ENCODE results near the gene SGMS2. TPM values are rescaled to one million over a fixed set of nuclear protein-coding genes. Genes with fewer than 3 reads are reported as not detected.
"Not testable (repeated sequence)": the region's sequence is repeated elsewhere in the genome, so short reads cannot be mapped to it uniquely, and the experiment has no call there.

The SGMS2 gene
- total RNA-seq, 6 experiments from 2014 or later = 12.3 to 67.8 (median 29.3) TPM

DNA sequence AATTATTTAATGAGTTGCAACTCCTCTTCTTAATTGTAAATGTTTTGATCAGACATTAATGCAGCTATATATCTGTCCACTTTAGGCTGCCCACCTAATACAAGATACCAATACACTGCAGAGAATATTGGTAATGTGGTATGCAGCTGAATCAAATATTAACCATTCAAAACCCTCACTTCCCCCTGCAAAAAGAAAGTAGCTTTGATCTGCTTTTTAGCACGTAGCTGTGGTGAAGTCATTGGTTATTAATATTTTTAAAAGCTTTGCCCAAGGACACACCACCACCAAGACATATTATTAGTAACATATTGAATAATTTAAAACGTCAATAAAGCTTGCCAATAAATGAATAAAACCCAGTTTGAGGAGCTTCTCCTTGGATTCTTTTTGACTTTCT is 78.0 kb downstream of the SGMS2 start:
- intact Hi-C loops (cut with DNase I) = loop anchor here in 1 of 2 donors (10.0 kb wide), 1 partner anchor 148 kb away; no protein-coding TSS in a partner anchor
- no peak for ATAC-seq
- no peak overlapping the region for H3K27ac ChIP-seq

GRCh38 chr4:107905082-107905481 is 80.3 kb downstream of the SGMS2 start:
- not testable (repeated sequence) for H3K4me1 ChIP-seq, H3K4me3 ChIP-seq, ATAC-seq, H3K27me3 ChIP-seq, H3K27ac ChIP-seq, DNase-seq, H3K36me3 ChIP-seq, H3K9me3 ChIP-seq
- 86% methylated on average over 3 of the region's 3 CpGs for WGBS (ENCODE audit: insufficient coverage, low coverage, low lambda C conversion rate, missing lambda C conversion rate)
- intact Hi-C loops (cut with DNase I) = loop anchor here in 1 of 2 donors (10.0 kb wide), 1 partner anchor 150 kb away; no protein-coding TSS in a partner anchor

More for the DNA sequence above, 78.0 kb downstream of the SGMS2 start:
- Histone ChIP-seq H3K27me3 (no peaks in the 10 kb centered on the region), H3K36me3 (peaks cover 0 to 1% (median 0%) of the 10 kb centered on the region in 4 donors), H3K4me1 (no peaks in the 10 kb centered on the region), H3K4me3 (no peak overlapping the region), H3K9me3 (no peaks in the 10 kb centered on the region)
- DNase-seq = no peak
- TF ChIP-seq CTCF (IDR thresholded peaks at IDR 0.05) (no peak), POLR2A (IDR thresholded peaks at IDR 0.05) (no peak)
- WGBS (ENCODE audit: insufficient coverage, low coverage, low lambda C conversion rate, missing lambda C conversion rate) = 72% methylated on average over 2 of the region's 2 CpGs

- ATAC-seq (no peak), DNase-seq (no peak)
- H3K4me3 ChIP-seq = no peak overlapping the region
- no peaks in the 10 kb centered on the region for H3K27me3 ChIP-seq
- H3K36me3 ChIP-seq = peaks cover 0 to 1% (median 0%) of the 10 kb centered on the region in 4 donors
- H3K4me1 ChIP-seq = no peaks in the 10 kb centered on the region
- H3K9me3 ChIP-seq = no peaks in the 10 kb centered on the region
- WGBS (ENCODE audit: insufficient coverage, low coverage, low lambda C conversion rate, missing lambda C conversion rate) = 96% methylated on average over 4 of the region's 4 CpGs
- intact Hi-C loops (cut with DNase I) = loop anchor here in 1 of 2 donors (10.0 kb wide), 1 partner anchor 152 kb away; no protein-coding TSS in a partner anchor
- TF ChIP-seq CTCF (IDR thresholded peaks at IDR 0.05) (no peak), POLR2A (IDR thresholded peaks at IDR 0.05) (no peak)
- no peak overlapping the region for H3K27ac ChIP-seq
Observed at GRCh38 chr4:107906458-107907100, 81.8 kb downstream of the SGMS2 start.

GRCh38 chr4:107908377-107908776 is 83.6 kb downstream of the SGMS2 start:
- DNase-seq = no peak
- Histone ChIP-seq H3K27me3 (no peaks in the 10 kb centered on the region), H3K27ac (no peak overlapping the region), H3K4me3 (no peak overlapping the region), H3K4me1 (no peaks in the 10 kb centered on the region), H3K36me3 (peaks cover 0 to 1% (median 0%) of the 10 kb centered on the region in 4 donors), H3K9me3 (no peaks in the 10 kb centered on the region)
- no peak for ATAC-seq
- 87% methylated on average over 7 of the region's 7 CpGs for WGBS (ENCODE audit: insufficient coverage, low coverage, low lambda C conversion rate, missing lambda C conversion rate)
- intact Hi-C loops (cut with DNase I) = loop anchor here in 1 of 2 donors (10.0 kb wide), 1 partner anchor 154 kb away; no protein-coding TSS in a partner anchor
- TF ChIP-seq POLR2A (IDR thresholded peaks at IDR 0.05) = no peak
- no peak for TF ChIP-seq CTCF (IDR thresholded peaks at IDR 0.05)

DNA sequence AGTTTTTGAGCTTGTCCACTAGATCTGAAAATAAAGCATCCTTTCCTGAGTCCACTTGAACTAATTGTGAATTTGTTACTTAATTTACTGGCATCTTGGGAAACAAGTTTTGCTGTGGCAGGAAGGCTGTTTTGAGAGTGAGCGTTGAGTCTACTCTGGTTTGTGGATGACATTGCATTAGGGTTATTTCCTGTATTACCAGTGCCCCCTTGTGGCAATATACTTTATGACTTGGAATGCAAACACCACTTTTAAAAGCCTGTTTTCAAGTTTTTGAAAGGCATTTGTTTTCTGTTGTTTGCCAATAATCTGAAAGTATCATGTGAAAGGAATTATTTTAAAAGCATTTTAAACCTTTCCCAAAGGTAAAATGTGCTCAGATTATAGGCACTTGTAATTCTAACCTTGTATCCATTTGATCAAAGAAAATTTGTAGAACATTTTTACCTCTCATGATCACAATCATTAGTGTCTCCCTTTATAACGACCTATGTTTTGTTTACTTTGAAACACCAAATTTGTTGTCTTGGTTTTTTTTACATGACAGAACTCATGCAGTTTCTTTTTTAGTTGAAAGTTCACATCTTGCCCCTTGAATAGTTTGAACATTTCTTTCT is 88.7 kb downstream of the SGMS2 start:
- WGBS (ENCODE audit: insufficient coverage, low coverage, low lambda C conversion rate, missing lambda C conversion rate) = 8% methylated on average over 2 of the region's 2 CpGs
- Histone ChIP-seq H3K4me1 (peaks cover 0 to 34% (median 2%) of the 10 kb centered on the region in 4 donors), H3K27ac (no peak overlapping the region), H3K36me3 (no peaks in the 10 kb centered on the region), H3K4me3 (no peak overlapping the region), H3K9me3 (no peaks in the 10 kb centered on the region), H3K27me3 (no peaks in the 10 kb centered on the region)
- DNase-seq = no peak
- ATAC-seq = peak; percentile 92 to 98 (median 94)
- TF ChIP-seq CTCF (IDR thresholded peaks at IDR 0.05) (peak; percentile 69 to 92 (median 77)), POLR2A (IDR thresholded peaks at IDR 0.05) (no peak)
- intact Hi-C loops (cut with DNase I) = loop anchor here in 1 of 2 donors (5.0 kb wide), 1 partner anchor 151 kb away; no protein-coding TSS in a partner anchor
